ENCODE results near the gene PM20D2. TPM values are rescaled to one million over a fixed set of nuclear protein-coding genes. Genes with fewer than 3 reads are reported as not detected.

The PM20D2 gene
- total RNA-seq, 1 donor from 2014 or later, result 11.8 TPM

DNA sequence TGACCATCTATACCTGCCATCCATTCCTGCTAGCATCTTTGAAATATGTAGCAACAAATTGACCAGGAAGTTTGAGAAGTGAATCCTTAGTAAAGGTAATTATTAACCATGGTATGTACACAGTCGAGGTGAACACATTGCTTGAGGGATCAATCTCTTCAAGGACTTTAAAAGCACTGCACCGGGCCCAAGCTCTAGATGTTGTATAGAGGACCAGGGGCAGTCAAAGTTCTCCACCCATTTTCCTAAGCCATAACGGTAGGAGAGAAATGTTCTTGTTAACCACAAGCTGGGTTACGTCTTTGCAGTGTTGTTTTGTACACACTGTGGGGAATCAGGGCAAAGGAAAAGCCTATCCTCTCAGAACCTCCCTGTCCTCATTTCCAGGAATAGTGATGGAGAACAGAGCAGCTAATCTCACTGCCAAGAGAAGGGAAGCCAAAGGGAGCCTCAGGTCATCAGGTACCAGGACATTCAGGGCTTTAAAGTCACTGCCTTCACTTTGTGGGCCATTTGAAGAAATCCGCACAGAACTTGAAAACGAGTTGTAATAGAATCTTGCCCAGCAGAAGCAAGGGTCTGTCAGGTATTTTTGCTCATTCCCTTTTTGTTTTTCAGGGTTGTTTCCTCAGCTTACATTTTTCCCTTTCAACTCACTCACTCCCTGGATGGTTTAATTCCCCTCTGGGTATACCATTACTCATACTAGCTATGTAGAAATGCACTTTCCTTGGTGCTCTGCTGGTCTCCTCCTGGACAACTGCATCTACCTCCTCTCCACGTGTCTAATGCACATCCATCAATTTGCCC, 5.3 kb upstream of the PM20D2 start:
- intact Hi-C loops (cut with micrococcal nuclease), result no loop called here
- no peak for DNase-seq
- peak; percentile 93 for ATAC-seq

DNA sequence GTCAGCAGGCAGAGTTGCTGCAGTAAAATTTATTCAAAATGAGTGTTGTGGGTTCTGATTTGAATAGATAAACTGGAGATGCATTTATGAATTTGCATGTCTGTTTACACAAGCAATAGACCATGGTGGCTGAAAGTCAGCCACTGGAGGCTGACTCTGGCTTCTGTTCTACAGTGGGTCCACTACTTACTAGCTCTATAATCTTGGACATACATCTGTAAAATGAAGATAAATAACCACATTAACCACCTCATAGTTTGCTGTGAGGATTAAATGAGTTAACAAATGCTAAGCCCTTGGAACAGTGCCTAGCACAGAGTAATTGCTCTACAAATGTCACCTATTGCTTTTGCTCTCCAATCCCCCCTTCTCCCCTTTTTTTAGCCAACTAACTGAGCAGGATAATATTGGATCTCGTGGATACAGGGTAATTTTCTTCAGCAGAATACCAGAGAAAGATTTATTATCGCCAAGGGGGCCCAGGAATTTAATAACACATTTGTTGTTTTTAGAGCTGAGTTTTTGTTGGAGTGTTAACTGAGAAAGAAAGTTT, 1.4 kb upstream of the PM20D2 start:
- ATAC-seq (no peak), DNase-seq (no peak)
- intact Hi-C loops (cut with micrococcal nuclease), result no loop called here

DNA sequence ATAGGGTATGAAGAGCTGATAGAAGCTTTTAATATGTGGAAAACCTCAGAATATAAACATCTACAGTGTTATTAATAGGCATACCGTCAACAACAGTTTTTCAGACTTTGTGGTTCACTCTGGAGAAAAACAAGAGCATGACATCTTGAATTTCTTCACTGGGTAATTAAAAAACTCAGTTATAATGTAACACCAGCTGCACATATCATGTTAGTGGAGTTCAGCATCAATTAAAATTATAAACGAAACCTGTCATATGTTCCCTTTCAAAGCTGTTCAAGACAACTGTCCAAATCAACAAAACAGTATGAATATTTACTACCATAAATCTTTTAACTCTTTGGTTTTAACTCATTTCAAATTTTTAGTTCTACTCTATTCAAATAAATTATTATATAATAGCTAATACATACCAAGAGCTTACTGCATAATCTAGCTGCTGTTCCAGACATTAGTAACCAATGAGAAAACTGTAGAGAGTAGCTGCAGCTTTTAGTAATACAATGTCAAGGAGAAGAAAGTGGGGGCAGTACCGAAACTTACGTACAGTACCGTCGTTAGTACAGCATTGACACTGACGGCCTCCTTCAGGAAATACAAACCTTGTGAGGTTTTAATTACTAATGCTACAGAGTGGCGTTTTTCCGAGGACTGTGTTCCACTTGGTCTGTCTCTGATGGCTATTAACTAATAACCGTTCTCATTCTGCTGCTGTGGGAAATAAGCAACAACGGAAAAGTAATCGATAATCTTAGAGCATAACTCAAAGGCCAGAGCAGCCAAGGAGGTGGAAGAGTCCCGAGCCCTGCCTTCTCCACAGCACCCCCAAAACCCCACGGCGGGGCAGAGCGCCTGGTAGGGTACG, 532 bp upstream of the PM20D2 start:
- ATAC-seq, result peak; percentile 6
- intact Hi-C loops (cut with micrococcal nuclease), result no loop called here
- DNase-seq, result no peak

DNA sequence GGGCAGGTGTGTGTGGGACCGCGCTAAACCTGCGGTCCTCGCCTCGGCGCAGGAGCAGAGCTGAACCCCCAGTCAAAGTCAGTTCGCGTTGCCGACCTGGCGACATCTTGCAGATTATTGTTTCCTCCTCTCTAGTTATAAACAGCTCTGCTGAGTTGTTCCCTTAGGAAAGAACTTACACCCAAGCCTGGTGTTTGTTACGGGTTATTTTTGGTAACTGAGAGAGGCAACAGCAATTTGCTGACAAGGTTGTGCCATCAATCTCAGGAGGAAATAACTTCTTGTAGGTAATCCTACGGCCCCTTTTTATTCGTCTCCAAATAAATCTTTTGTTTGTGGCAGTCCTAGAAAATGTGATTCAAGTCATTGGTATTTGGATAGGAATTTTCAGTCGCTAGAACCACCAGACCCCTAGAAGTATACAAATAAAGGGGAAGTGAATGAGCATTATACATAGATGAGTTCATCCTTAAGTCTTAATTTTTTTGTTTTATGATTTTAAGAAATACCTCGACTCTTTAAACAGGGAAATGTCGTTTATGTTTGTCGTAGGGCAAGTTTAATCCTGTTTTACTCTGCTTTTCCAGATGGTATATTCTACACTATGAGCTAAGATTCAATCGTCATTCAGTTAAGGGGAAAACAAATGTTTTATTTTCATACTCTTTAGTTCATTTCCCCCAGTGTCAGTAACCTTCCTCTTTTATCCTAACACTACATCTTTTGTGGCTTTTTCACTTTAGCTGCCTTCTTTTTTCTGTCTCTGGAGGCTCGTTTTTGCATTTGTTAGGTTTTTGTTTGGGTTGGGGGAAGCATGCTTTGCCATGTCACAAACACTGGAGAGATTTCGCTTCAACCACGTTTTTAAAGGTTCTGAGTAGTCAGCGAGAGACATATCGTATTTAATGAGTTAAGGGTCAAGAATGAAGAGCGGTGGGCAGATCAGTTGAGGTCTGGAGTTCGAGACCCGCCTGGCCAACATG, 1.2 kb downstream of the PM20D2 start:
- DNase-seq, result peak; percentile 38
- intact Hi-C loops (cut with micrococcal nuclease), result no loop called here
- peak; percentile 64 for ATAC-seq

DNA sequence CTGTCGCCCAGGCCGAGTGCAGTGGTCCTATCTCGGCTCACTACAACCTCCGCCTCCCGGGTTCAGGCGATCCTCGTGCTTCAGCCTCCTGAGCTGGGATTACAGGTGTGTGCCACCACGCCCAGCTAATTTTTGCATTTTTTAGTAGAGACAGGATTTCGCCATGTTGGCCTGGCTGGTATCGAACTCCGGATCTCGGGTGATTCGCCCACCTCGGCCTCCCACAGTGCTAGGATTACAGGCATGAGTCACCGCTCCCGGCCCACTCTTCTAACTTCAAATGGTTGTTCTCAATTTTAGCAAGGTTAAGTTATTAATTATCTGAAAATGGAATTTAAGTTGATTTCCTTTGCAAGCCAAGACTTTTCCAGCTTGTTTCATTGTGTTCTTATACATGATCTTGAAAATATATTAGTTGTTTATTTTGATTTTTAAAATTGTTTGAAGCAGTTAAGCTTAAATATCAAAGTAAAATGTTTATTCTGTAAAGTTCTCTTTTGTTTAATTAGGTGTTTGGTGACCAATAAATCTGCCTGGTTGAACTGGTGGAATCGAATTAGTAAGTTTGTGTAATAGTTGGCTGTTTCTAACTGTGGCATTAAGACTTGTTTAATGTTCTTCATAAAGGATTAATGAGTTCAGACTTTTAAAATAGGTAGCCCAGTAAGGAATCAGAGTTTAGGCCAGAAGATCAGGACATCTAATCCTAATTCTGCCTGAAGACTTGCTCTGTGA, 2.3 kb downstream of the PM20D2 start:
- DNase-seq, result no peak

DNA sequence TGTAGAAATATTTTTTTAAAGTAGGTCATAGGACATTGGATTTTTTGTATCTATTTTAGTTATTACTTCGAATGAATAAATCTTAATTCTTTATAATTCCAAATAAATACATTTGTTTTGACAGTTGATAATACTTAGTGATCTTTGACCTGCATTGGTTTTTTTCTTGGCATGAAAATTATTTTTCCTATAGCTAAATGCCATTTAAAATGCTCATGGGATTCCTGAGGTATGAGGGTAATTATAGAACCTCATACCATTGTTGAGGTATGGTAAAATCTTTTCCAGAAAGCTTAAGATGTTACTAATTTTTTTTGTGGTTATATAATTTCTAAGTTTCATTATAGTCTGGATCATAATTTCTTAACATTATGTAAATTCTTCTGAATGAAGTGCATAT, 8.3 kb downstream of the PM20D2 start:
- ATAC-seq, result no peak
- intact Hi-C loops (cut with micrococcal nuclease), result no loop called here
- DNase-seq, result no peak

More for the DNA sequence above, 2.3 kb downstream of the PM20D2 start:
- intact Hi-C loops (cut with micrococcal nuclease), result no loop called here
- ATAC-seq, result no peak

DNA sequence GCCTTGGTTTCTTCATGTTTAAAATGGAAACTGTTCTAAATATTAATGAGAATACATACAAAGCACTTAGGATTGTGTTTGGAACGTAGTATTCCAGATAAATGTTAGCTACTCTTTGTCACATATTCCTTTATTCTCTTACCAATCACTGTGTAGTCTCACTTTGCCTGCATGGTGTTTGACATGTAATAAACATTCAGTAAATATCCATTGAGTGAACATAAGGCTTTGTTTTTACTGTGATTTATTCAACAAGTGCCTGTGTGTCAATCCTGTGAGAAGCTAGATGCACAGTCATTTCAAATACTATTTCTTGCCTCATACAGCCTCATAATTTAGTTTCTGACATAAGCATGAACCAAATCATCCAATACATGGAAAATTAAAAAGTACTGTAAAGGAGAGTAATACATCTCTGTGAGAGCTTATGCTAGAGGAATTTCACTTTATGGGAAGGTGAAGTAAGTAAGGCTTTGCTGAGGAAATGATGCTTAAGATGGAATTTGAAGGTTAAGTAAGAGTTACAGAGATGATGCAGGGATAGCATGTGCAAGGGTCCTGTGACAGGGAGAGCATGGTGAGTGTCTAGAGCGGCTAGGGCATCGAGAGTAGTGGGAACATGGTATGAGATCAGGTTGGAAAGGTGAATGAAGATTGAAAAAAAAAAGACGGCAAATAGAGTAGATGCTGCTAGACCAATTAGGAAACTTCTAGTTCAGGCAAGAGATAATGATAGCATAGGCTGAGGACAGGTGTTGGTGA, 14.7 kb downstream of the PM20D2 start:
- intact Hi-C loops (cut with micrococcal nuclease), result no loop called here
- DNase-seq (no peak), ATAC-seq (no peak)

DNA sequence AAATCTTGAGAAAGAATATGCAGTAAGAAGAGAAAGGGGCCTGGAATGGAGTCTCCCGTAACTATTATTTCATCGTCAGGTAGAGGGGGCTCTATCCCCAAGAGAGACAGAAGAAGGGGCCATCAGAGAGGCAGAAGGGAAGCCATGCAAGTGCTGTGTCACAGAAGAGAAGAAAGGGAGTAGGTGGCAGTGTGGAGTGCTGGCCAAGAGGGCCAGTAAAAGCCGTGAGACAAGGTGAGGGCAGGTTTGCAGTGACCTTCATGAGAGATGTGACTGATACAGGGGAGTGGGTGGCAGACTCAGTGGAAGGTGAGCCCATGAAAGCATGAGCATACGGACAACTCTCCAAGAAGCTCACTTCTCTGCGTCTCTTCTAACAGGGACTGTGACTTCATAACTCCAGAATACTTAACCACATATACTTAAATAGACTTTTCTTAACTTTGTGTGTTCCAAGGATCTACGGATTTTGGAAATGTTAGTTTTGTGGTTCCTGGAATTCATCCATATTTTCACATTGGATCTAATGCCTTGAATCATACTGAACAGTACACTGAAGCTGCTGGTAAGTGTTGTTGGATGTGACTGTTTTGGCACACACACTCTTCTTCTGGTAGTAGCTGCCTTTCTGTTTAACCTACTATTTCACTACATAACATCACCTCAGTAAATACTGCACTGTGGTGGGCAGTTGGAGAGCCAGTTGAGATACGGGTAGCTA, 15.6 kb downstream of the PM20D2 start:
- intact Hi-C loops (cut with micrococcal nuclease), result no loop called here
- ATAC-seq (peak; percentile 85), DNase-seq (no peak)

DNA sequence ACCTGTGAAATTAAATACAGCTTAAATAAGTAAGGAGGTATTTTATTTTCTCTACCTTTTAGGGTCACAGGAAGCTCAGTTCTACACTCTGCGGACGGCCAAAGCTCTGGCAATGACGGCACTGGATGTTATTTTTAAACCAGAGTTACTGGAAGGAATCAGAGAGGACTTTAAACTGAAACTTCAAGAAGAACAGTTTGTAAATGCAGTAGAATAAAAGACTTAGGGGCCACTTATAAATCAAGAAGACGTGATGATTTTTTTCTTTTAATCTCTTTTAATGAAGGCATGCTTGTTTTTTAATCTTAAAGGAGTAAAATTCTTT, 16.2 kb downstream of the PM20D2 start:
- peak; percentile 36 for DNase-seq
- ATAC-seq, result peak; percentile 94
- intact Hi-C loops (cut with micrococcal nuclease), result no loop called here

DNA sequence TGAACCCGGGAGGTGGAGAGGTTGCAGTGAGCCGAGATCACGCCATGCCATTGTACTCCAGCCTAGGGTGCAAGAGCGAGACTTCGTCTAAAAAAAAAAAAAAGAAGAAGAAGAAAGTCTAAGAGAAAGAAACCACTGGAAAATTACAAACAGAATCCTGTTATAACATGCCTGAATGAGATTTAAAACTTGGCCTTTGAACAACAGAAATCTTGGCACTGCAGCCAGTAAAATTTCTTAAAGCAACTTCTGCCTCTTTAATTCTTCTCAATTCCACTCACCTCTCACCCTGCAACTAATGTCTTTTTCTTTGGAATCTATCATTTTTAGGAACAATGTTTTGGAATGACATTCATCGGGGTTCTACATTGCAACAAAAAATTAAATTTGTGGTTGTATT, 26.3 kb downstream of the PM20D2 start:
- no peak for DNase-seq

DNA sequence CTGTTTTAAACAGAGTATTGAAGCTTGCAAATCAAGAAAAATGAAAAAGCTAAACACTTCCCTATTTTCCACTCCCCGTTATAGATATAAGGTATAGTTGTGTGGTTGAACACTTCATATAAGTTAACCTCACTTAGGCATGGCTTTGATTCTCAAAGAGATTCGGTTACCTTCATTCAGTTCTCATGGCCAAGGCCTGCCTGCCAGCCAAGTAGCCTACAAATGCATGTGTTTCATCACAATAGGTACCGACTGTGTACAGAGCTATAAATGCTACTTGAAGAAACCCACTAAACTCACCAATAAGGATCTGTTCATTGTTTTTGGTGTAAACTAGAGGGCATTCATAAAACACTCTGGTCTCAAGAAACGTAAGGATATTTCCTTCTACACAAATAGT, 27.8 kb downstream of the PM20D2 start:
- ATAC-seq, result no peak
- intact Hi-C loops (cut with micrococcal nuclease), result no loop called here
- no peak for DNase-seq

More for the DNA sequence above, 26.3 kb downstream of the PM20D2 start:
- ATAC-seq, result no peak
- intact Hi-C loops (cut with micrococcal nuclease), result no loop called here

DNA sequence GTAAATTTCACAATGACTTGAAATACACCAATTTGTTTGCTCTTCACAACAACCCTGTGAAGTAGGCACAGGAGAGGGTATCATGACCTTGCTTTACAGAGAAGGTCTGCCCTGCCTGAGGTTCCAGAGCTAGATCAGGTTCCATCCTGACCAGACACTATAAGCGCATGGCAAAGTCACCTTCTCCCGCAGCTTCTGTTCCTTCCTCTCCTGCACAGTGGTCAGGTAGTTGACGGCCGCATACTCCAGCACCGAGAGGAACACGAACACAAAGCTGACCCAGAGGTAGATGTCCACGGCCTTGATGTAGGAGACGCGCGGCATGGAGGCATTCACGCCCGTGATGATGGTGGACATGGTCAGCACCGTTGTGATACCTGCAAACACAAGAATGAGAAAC, 34.3 kb downstream of the PM20D2 start:
- DNase-seq (no peak), ATAC-seq (no peak)
- intact Hi-C loops (cut with micrococcal nuclease), result no loop called here

DNA sequence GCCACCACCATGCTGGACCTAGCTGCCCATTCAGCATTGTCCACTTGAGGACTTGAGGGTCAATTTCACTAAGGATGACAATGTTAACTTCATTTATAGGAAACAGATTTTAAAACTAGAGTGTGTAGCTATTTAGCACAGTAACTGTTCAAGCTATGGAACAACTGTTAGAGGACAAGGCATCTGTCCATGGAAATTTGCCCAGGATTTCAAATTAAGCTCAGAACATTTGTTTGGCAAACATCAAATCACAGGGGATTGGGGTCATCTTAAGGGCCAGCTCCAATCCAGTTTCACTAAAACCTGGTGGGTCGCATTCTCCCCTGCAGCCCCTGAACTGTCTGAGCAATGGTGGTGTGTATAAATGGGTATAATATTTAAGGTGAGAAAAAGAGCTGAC, 35.1 kb downstream of the PM20D2 start:
- DNase-seq (no peak), ATAC-seq (no peak)
- intact Hi-C loops (cut with micrococcal nuclease), result no loop called here

DNA sequence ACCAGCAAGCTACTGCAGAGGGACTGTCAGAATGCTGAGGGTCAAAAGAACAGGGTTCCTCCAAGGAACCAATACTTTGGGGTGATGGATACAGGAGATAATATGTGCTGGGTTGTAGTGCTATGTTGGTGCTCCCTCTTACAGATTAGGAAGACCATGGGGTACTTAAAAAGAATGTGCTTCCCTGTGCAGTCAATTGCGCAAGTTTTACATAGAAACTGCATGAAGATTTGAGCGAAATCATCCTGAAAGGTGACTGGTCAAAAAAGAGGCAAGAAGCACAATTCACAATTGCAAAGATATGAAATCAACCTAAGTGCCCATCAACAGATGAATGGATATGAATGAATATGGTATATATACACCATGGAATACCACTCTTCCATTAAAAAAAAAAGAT, 37.4 kb downstream of the PM20D2 start:
- DNase-seq (no peak), ATAC-seq (no peak)
- intact Hi-C loops (cut with micrococcal nuclease), result no loop called here

DNA sequence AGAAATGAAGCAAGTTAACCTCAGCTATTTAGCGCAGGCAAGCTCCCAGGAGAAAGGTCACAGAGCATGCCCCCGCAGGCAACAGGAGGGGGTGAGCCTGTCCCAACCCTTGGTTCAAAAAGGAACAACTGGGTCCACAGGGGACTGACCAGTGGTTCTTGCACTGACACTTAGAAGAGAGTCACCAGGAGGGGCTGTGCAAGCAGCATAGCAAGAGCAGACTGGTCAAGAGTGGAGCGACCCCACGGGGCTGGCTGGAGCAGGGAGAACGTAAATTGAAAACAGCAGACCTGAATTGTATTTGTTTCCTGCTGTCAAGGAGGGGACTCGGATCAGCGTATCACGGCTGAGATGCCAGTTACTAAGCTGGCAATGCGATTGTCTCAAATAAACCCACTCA, 38.5 kb downstream of the PM20D2 start:
- ATAC-seq (no peak), DNase-seq (no peak)
- intact Hi-C loops (cut with micrococcal nuclease), result no loop called here

DNA sequence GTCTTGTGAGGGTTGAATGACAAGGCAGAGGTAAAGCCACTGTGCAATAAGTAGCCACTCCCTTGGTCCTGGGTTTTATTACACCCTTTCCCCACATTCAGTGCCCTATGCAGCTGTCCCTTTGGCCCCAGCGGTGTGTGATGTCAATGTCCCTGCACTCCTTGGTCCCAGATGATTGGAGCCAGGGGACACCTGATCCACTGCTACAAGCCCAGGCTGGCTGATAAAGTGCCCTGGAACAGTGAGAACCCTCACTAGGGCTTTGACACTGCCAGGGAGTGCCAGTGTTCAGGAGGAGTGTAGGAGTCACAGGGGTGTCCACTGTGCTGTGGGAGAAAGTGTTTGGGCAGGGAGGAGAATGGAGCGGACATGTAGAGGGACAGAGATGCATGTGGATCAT, 40.9 kb downstream of the PM20D2 start:
- intact Hi-C loops (cut with micrococcal nuclease), result no loop called here
- DNase-seq (no peak), ATAC-seq (peak; percentile 81)

DNA sequence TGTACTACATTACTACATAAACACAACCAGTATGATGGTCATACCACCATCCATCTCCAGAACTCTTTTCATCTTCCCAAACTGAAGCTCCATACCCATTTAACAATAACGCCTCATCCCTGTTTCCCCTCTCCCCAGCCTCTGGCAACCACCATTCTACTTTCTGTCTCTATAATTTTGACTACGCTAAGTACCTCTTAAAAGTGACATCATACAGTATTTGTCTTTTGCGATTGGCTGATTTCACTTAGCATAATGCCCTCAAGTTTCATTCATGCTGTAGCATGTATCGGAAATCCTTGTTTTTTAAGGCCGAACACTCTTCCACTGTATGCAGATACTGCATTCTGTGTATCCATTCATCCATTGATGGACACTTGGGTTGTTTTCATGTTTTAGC, 41.6 kb downstream of the PM20D2 start:
- ATAC-seq, result no peak
- intact Hi-C loops (cut with micrococcal nuclease), result no loop called here
- no peak for DNase-seq

All from left ventricle myocardium superior (tissue), 1 donor.